Neural progenitor cell (in vitro differentiated cells): ENCODE data around the gene CNTN5. TPM values are rescaled to one million over a fixed set of nuclear protein-coding genes. Genes with fewer than 3 reads are reported as not detected.

Source experiments
- DNase-seq: peaks from one replicate; pipeline ENCODE4 v3.0.0-alpha.2; 2016; ENCODE audit warnings: low spot score
- H2AFZ ChIP-seq: fragments of 200-600 bp; sonication (generic); replicated peaks from 2 replicates; pipeline ENCODE4 v1.6.1; 2016; ENCODE audit warnings: antibody characterized with exemption
- H3F3A ChIP-seq: fragments of 200-600 bp; sonication (generic); 2 replicates; pipeline ENCODE4 v1.6.1; 2016; ENCODE audit warnings: antibody characterized with exemption, low read depth
- H3K27ac ChIP-seq: fragments of 200-600 bp; sonication (generic); 2 replicates; pipeline ENCODE4 v1.5.1; 2016; ENCODE audit warnings: mild to moderate bottlenecking
- H3K27me3 ChIP-seq: fragments of 200-600 bp; sonication (generic); 2 replicates; pipeline ENCODE4 v1.6.1; 2016; ENCODE audit warnings: mild to moderate bottlenecking, moderate library complexity
- H3K36me3 ChIP-seq: fragments of 200-600 bp; sonication (generic); 2 replicates; pipeline ENCODE4 v1.5.1; 2016
- H3K4me1 ChIP-seq: fragments of 200-600 bp; sonication (generic); 2 replicates; pipeline ENCODE4 v1.6.1; 2016; ENCODE audit warnings: mixed run types
- H3K4me2 ChIP-seq: fragments of 200-600 bp; sonication (generic); 2 replicates; pipeline ENCODE4 v1.6.1; 2016
- H3K4me3 ChIP-seq: fragments of 200-600 bp; sonication (generic); 2 replicates; pipeline ENCODE4 v1.5.1; 2016
- H3K79me2 ChIP-seq: fragments of 200-600 bp; sonication (generic); 2 replicates; pipeline ENCODE4 v1.6.1; 2016; ENCODE audit warnings: low read depth
- H3K9ac ChIP-seq: fragments of 200-600 bp; sonication (generic); 2 replicates; pipeline ENCODE4 v1.6.1; 2016
- H3K9me3 ChIP-seq: fragments of 200-600 bp; sonication (generic); 2 replicates; pipeline ENCODE4 v1.5.1; 2016; ENCODE audit warnings: low read depth
- H4K20me1 ChIP-seq: fragments of 200-600 bp; sonication (generic); 2 replicates; pipeline ENCODE4 v1.6.1; 2016; ENCODE audit warnings: low read depth
- H3K27ac Mint-ChIP-seq: 3 replicates; pipeline ENCODE4 v1.8.0; 2021; ENCODE audit warnings: mixed read lengths
- H3K27me3 Mint-ChIP-seq: 2 replicates; pipeline ENCODE4 v1.8.0; 2022; ENCODE audit warnings: low read depth, mild to moderate bottlenecking, inconsistent platforms, moderate library complexity, mixed read lengths; ENCODE audit not compliant: insufficient read depth
- H3K36me3 Mint-ChIP-seq: 3 replicates; pipeline ENCODE4 v1.8.0; 2021; ENCODE audit warnings: mixed read lengths
- H3K4me1 Mint-ChIP-seq: 3 replicates; pipeline ENCODE4 v1.8.0; 2021; ENCODE audit warnings: mixed read lengths
- H3K4me3 Mint-ChIP-seq: 3 replicates; pipeline ENCODE4 v1.8.0; 2021; ENCODE audit warnings: mild to moderate bottlenecking, moderate library complexity, mixed read lengths
- H3K9me3 Mint-ChIP-seq: 3 replicates; pipeline ENCODE4 v1.8.0; 2020; ENCODE audit warnings: mixed read lengths
- CTCF ChIP-seq: fragments of 200-600 bp; sonication (generic); IDR thresholded peaks from 2 replicates; pipeline ENCODE4 v1.5.1; 2017; ENCODE audit warnings: antibody characterized with exemption, mild to moderate bottlenecking
- EZH2 ChIP-seq: fragments of 200-600 bp; sonication (generic); IDR thresholded peaks from 2 replicates; pipeline ENCODE4 v1.6.1; 2017; ENCODE audit warnings: antibody characterized with exemption, mild to moderate bottlenecking, moderate library complexity
- EZH2phosphoT487 ChIP-seq: fragments of 200-600 bp; sonication (generic); IDR thresholded peaks from 2 replicates; pipeline ENCODE4 v1.6.1; 2017; ENCODE audit warnings: antibody characterized with exemption
- total RNA-seq: library from RNA; depleted of rRNA; stranded (reverse); fragments of >200 nt; gene quantifications from 2 replicates; pipeline ENCODE4 v1.2.3, GENCODE V29; 2015; ENCODE audit warnings: low replicate concordance

Gene CNTN5
- total RNA-seq, 1 donor from 2014 or later, result 0.19 TPM

- Mint-ChIP-seq H3K4me1 (peaks cover 1% of the 10 kb centered on the region), H3K27me3 (no peaks in the 10 kb centered on the region), H3K4me3 (no peak overlapping the region), H3K36me3 (no peaks in the 10 kb centered on the region), H3K9me3 (no peaks in the 10 kb centered on the region), H3K27ac (no peak overlapping the region)
- Histone ChIP-seq H3K9ac (no peak overlapping the region), H3K4me3 (no peak overlapping the region), H3K27ac (no peak overlapping the region), H3F3A (no peaks in the 10 kb centered on the region), H2AFZ (no peak overlapping the region), H3K4me2 (no peak overlapping the region), H3K27me3 (no peaks in the 10 kb centered on the region), H3K4me1 (no peaks in the 10 kb centered on the region), H3K9me3 (no peaks in the 10 kb centered on the region), H3K36me3 (no peaks in the 10 kb centered on the region), H3K79me2 (no peaks in the 10 kb centered on the region), H4K20me1 (no peaks in the 10 kb centered on the region)
- DNase-seq, result no peak
- TF ChIP-seq EZH2phosphoT487, result no peak
- TF ChIP-seq EZH2, result no peak
- TF ChIP-seq CTCF, result no peak
Measured at GRCh38 chr11:99973993-99974392, 953.2 kb downstream of the CNTN5 start.

- H3F3A ChIP-seq, result no peaks in the 10 kb centered on the region
- Mint-ChIP-seq H3K36me3 (no peaks in the 10 kb centered on the region), H3K27me3 (no peaks in the 10 kb centered on the region), H3K4me1 (peaks cover 5% of the 10 kb centered on the region), H3K9me3 (no peaks in the 10 kb centered on the region), H3K27ac (no peak overlapping the region), H3K4me3 (no peak overlapping the region)
- no peaks in the 10 kb centered on the region for H3K9me3 ChIP-seq
- DNase-seq, result no peak
- H3K27me3 ChIP-seq, result no peaks in the 10 kb centered on the region
- no peak overlapping the region for H3K4me2 ChIP-seq
- H3K4me1 ChIP-seq, result no peaks in the 10 kb centered on the region
- H3K79me2 ChIP-seq, result no peaks in the 10 kb centered on the region
- H3K36me3 ChIP-seq, result no peaks in the 10 kb centered on the region
- H3K9ac ChIP-seq, result no peak overlapping the region
- H4K20me1 ChIP-seq, result no peaks in the 10 kb centered on the region
- no peak overlapping the region for H3K27ac ChIP-seq
- no peak for TF ChIP-seq CTCF
- no peak for TF ChIP-seq EZH2phosphoT487
- no peak for TF ChIP-seq EZH2
- no peak overlapping the region for H2AFZ ChIP-seq
- no peak overlapping the region for H3K4me3 ChIP-seq
Measured at GRCh38 chr11:99979042-99979441, 958.3 kb downstream of the CNTN5 start.

- no peaks in the 10 kb centered on the region for H3K9me3 Mint-ChIP-seq
- no peaks in the 10 kb centered on the region for H3K36me3 Mint-ChIP-seq
- Histone ChIP-seq H3K4me3 (no peak overlapping the region), H3K4me1 (no peaks in the 10 kb centered on the region), H4K20me1 (no peaks in the 10 kb centered on the region), H3K36me3 (no peaks in the 10 kb centered on the region), H3K27ac (no peak overlapping the region), H3K9ac (no peak overlapping the region), H2AFZ (peak overlapping the region; percentile 37), H3K27me3 (no peaks in the 10 kb centered on the region), H3K9me3 (no peaks in the 10 kb centered on the region), H3K4me2 (no peak overlapping the region), H3K79me2 (no peaks in the 10 kb centered on the region), H3F3A (no peaks in the 10 kb centered on the region)
- no peak for TF ChIP-seq CTCF
- no peak for TF ChIP-seq EZH2phosphoT487
- no peak for TF ChIP-seq EZH2
- no peak for DNase-seq
- no peak overlapping the region for H3K4me3 Mint-ChIP-seq
- peaks cover 14% of the 10 kb centered on the region for H3K4me1 Mint-ChIP-seq
- no peak overlapping the region for H3K27ac Mint-ChIP-seq
- H3K27me3 Mint-ChIP-seq, result no peaks in the 10 kb centered on the region
Measured at GRCh38 chr11:99987821-99988470, 967.2 kb downstream of the CNTN5 start.
